ENCODE data around the gene DCHS1. TPM values are rescaled to one million over a fixed set of nuclear protein-coding genes. Genes with fewer than 3 reads are reported as not detected.

DCHS1 gene
- total RNA-seq, 4 donors from 2014 or later = 3.9 to 9.0 (median 6.4) TPM

- Histone ChIP-seq H3K4me1 (peaks cover 60% of the 10 kb centered on the region), H3K4me3 (peak overlapping the region; percentile 54), H3K9me3 (no peaks in the 10 kb centered on the region), H3K27ac (peak overlapping the region; percentile 89), H3K36me3 (peaks cover 37% of the 10 kb centered on the region), H3K27me3 (no peaks in the 10 kb centered on the region)
- no peak for DNase-seq (ENCODE audit: low spot score in 2 of 2)
- TF ChIP-seq POLR2A (IDR thresholded peaks at IDR 0.05) = no peak
- TF ChIP-seq EP300 (IDR thresholded peaks at IDR 0.05) = no peak
- no peak for TF ChIP-seq POLR2AphosphoS5 (IDR thresholded peaks at IDR 0.05)
- TF ChIP-seq CTCF (IDR thresholded peaks at IDR 0.05) = no peak
- 0% methylated on average over 9 of the region's 20 CpGs for WGBS
These were observed 51.5 kb downstream of the DCHS1 start for GRCh38 chr11:6604081-6604626.

GRCh38 chr11:6603287-6604080 lies 52.1 kb downstream of the DCHS1 start, which contains the start of the genes ILK and RRP8:
ILK (plus strand) TSS chr11:6603774; CDS start chr11:6604272, 498 bp downstream.
RRP8 (minus strand) TSS chr11:6603616; CDS start chr11:6603502, 114 bp downstream.
- H3K4me1 ChIP-seq = peaks cover 60% of the 10 kb centered on the region
- peak within 1 kb of the TSS; percentile 54 for H3K4me3 ChIP-seq
- TF ChIP-seq POLR2AphosphoS5 (IDR thresholded peaks at IDR 0.05) = peak in 1 of 3 donors; percentile 39
- TF ChIP-seq EP300 (IDR thresholded peaks at IDR 0.05) = no peak
- peak in 1 of 2 donors; percentile 34 for TF ChIP-seq CTCF (IDR thresholded peaks at IDR 0.05)
- peak; percentile 28 to 59 for TF ChIP-seq POLR2A (IDR thresholded peaks at IDR 0.05)
- H3K27me3 ChIP-seq = no peaks in the 10 kb centered on the region
- whole genome bisulfite sequencing = 0% methylated on average over 28 of the region's 72 CpGs
- H3K27ac ChIP-seq = peak within 1 kb of the TSS; percentile 89
- H3K9me3 ChIP-seq = no peaks in the 10 kb centered on the region
- H3K36me3 ChIP-seq = peaks cover 37% of the 10 kb centered on the region
- peak; percentile 94 to 95 for DNase-seq (ENCODE audit: low spot score in 2 of 2)

DNA sequence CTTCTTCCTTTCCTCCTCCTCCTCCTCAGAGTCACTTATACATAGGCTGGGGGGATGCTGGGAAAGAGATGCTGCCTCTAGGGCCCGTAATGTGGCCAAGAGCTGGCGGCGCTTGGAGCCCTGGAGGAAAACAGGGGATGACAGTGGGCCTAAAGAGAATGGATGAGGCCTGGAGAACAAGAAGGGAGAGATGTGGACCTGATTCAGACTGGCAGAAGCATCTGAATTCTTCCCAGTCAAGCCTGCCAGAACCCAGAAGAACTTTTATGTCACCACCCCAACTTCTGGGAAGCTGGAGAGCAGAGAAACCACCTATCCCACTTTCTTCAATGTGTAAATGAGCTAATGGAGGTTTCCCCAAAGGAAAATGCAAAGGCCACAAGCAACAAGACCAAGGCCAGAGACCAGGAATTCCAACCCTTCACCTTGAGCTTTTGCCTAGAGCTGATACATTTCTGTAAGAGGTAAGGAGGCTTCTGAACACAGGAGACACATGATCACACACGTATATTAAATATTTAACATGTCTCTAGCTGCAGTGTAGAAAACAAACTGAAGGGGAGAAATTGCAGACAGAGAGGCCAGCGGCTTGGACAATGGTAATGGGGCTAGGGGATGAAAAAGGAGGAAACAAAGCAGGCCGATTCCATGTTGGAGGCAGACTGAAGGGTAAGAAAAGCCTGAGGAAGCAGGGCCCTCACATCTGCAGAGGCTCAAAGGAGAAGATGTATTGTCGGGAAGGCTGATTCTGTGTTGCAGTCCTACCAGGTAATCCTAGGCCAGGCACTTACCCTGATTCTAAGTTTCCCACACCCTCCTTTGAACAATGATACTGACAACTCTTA lies 53.3 kb downstream of the DCHS1 start:
- H3K4me3 ChIP-seq = peak overlapping the region; percentile 54
- H3K4me1 ChIP-seq = peaks cover 48% of the 10 kb centered on the region
- no peaks in the 10 kb centered on the region for H3K9me3 ChIP-seq
- WGBS = 50% methylated on average over 7 of the region's 7 CpGs
- H3K36me3 ChIP-seq = peaks cover 33% of the 10 kb centered on the region
- H3K27ac ChIP-seq = no peak overlapping the region
- DNase-seq (ENCODE audit: low spot score in 2 of 2) = no peak
- TF ChIP-seq POLR2AphosphoS5 (IDR thresholded peaks at IDR 0.05) = no peak
- TF ChIP-seq EP300 (IDR thresholded peaks at IDR 0.05) = no peak
- TF ChIP-seq CTCF (IDR thresholded peaks at IDR 0.05) = no peak
- TF ChIP-seq POLR2A (IDR thresholded peaks at IDR 0.05) = no peak
- H3K27me3 ChIP-seq = no peaks in the 10 kb centered on the region

DNA sequence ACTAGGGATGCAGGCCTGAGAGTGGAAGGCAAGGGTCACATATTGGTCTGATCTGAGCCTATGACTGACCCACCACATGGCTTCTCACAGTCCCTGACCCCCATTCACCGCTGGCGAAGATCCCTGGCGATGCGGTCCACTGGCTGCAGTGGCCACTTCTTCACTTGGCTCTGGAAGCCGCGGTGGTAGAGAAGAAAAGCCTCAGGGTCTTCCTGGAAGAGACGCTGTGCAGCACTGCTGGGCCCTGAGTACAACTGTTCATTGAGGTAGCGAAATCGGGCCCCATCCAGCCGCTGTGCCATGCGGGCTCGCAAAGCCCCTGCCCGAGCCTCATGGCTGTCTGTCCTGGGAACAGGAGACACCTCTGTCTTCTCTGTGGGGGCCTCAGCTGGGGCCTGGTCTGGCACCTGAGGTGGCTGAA lies 54.6 kb downstream of the DCHS1 start:
- no peaks in the 10 kb centered on the region for H3K27me3 ChIP-seq
- WGBS = 92% methylated on average over 13 of the region's 13 CpGs
- no peak for DNase-seq (ENCODE audit: low spot score in 2 of 2)
- H3K36me3 ChIP-seq = peaks cover 39% of the 10 kb centered on the region
- no peaks in the 10 kb centered on the region for H3K9me3 ChIP-seq
- TF ChIP-seq POLR2A (IDR thresholded peaks at IDR 0.05) = no peak
- TF ChIP-seq EP300 (IDR thresholded peaks at IDR 0.05) = no peak
- H3K27ac ChIP-seq = no peak overlapping the region
- no peak overlapping the region for H3K4me3 ChIP-seq
- peaks cover 35% of the 10 kb centered on the region for H3K4me1 ChIP-seq

DNA sequence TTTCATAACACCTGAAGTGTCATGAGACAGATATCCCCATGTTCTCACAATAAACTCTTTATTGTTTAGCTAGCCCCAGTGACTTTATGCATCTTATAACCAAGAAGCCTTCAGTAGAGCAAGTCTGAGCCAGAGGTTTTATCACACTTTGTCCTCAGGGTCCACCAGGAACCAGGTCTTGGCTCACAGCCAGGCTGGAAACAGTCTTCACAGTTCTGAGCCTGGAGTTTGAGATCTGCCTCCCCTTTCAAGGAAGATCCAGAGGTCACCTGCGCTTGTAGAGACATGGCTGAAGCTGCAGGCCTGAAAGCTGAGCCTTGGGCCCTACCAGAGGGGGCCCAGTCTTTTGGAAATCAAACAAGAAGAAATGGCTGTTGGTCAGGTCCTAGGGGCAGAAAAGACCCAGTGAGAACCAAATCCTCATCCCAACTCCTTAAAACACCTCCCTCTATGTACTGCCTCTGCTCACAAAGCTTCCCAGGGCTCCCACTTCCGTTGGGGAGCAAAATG lies 55.7 kb downstream of the DCHS1 start:
- DNase-seq (ENCODE audit: low spot score in 2 of 2) = no peak

More for the DNA sequence above, 55.7 kb downstream of the DCHS1 start:
- Histone ChIP-seq H3K27ac (no peak overlapping the region), H3K9me3 (no peaks in the 10 kb centered on the region), H3K4me3 (no peak overlapping the region), H3K27me3 (no peaks in the 10 kb centered on the region), H3K4me1 (peaks cover 24% of the 10 kb centered on the region), H3K36me3 (peaks cover 39% of the 10 kb centered on the region)
- TF ChIP-seq CTCF (IDR thresholded peaks at IDR 0.05) (no peak), POLR2A (IDR thresholded peaks at IDR 0.05) (no peak), POLR2AphosphoS5 (IDR thresholded peaks at IDR 0.05) (no peak), EP300 (IDR thresholded peaks at IDR 0.05) (no peak)
- 89% methylated on average over 2 of the region's 2 CpGs for WGBS
